CD4-positive, alpha-beta T cell treated with Interleukin-10 for 1 hour (primary cell): Measurements from ENCODE around the gene CCDC85C.

Experiments used
- DNase-seq: peaks from one replicate; pipeline ENCODE4 v3.0.0-alpha.2; 2020

The CCDC85C gene

GRCh38 chr14:99535908-99536778 is 67.9 kb downstream of the CCDC85C start:
- no peak for DNase-seq

- no peak for DNase-seq
Observed at GRCh38 chr14:99535448-99535847, 68.6 kb downstream of the CCDC85C start.

GRCh38 chr14:99534863-99535262 is 69.1 kb downstream of the CCDC85C start:
- DNase-seq: no peak

GRCh38 chr14:99534333-99534732 is 69.7 kb downstream of the CCDC85C start:
- no peak for DNase-seq

GRCh38 chr14:99532310-99532709 is 71.7 kb downstream of the CCDC85C start:
- DNase-seq: no peak

- DNase-seq: no peak
Observed at GRCh38 chr14:99531251-99532096, 72.5 kb downstream of the CCDC85C start.

GRCh38 chr14:99530407-99531155 is 73.4 kb downstream of the CCDC85C start:
- no peak for DNase-seq

- DNase-seq: no peak
Observed at GRCh38 chr14:99529899-99530298, 74.1 kb downstream of the CCDC85C start.

- no peak for DNase-seq
Observed at GRCh38 chr14:99527427-99528076, 76.5 kb downstream of the CCDC85C start.

- DNase-seq: no peak
Observed at GRCh38 chr14:99527026-99527425, 77.0 kb downstream of the CCDC85C start.

GRCh38 chr14:99525699-99526080 is 78.3 kb downstream of the CCDC85C start:
- DNase-seq: no peak

- DNase-seq: no peak
Observed at GRCh38 chr14:99524804-99525698, 79.0 kb downstream of the CCDC85C start.

- DNase-seq: no peak
Observed at GRCh38 chr14:99524091-99524661, 79.8 kb downstream of the CCDC85C start.

- DNase-seq: no peak
Observed at GRCh38 chr14:99523704-99524055, 80.3 kb downstream of the CCDC85C start.

GRCh38 chr14:99522934-99523703 is 80.9 kb downstream of the CCDC85C start:
- no peak for DNase-seq

- DNase-seq: no peak
Observed at GRCh38 chr14:99522457-99522891, 81.5 kb downstream of the CCDC85C start.

GRCh38 chr14:99522025-99522401 is 82.0 kb downstream of the CCDC85C start:
- no peak for DNase-seq

- DNase-seq: no peak
Observed at GRCh38 chr14:99521176-99522024, 82.6 kb downstream of the CCDC85C start.

GRCh38 chr14:99520571-99521081 is 83.4 kb downstream of the CCDC85C start:
- DNase-seq: no peak
